ENCODE data around the gene STAT6. TPM values are rescaled to one million over a fixed set of nuclear protein-coding genes. Genes with fewer than 3 reads are reported as not detected.

STAT6 gene
- total and polyA plus RNA-seq, 8 donors, result 137 to 237 (median 173) TPM

- H3K27me3 ChIP-seq, result no peaks in the 10 kb centered on the region
- peaks cover 26 to 63% of the 10 kb centered on the region in 2 donors for H3K4me1 ChIP-seq
- TF ChIP-seq, protein P1, sequence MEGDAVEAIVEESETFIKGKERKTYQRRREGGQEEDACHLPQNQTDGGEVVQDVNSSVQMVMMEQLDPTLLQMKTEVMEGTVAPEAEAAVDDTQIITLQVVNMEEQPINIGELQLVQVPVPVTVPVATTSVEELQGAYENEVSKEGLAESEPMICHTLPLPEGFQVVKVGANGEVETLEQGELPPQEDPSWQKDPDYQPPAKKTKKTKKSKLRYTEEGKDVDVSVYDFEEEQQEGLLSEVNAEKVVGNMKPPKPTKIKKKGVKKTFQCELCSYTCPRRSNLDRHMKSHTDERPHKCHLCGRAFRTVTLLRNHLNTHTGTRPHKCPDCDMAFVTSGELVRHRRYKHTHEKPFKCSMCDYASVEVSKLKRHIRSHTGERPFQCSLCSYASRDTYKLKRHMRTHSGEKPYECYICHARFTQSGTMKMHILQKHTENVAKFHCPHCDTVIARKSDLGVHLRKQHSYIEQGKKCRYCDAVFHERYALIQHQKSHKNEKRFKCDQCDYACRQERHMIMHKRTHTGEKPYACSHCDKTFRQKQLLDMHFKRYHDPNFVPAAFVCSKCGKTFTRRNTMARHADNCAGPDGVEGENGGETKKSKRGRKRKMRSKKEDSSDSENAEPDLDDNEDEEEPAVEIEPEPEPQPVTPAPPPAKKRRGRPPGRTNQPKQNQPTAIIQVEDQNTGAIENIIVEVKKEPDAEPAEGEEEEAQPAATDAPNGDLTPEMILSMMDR (IDR thresholded peaks at IDR 0.05), result no peak
- peaks cover 0 to 90% of the 10 kb centered on the region in 2 donors for H3K36me3 ChIP-seq
- H3K4me3 ChIP-seq, result no peak overlapping the region
- H3K9me3 ChIP-seq, result no peaks in the 10 kb centered on the region
- no peak for ATAC-seq
- intact Hi-C loops (cut with DNase I), result no loop called here
- H3K27ac ChIP-seq, result peak overlapping the region in 1 of 2 donors; percentile 58
- DNase-seq, result no peak
Measured at GRCh38 chr12:57095440-57095839, 15.7 kb downstream of the STAT6 start.

GRCh38 chr12:57094208-57095160, 16.7 kb downstream of the STAT6 start:
- Histone ChIP-seq H3K36me3 (peaks cover 0 to 80% of the 10 kb centered on the region in 2 donors), H3K27me3 (peaks cover 0 to 4% of the 10 kb centered on the region in 2 donors), H3K9me3 (no peaks in the 10 kb centered on the region), H3K4me1 (peaks cover 28 to 64% of the 10 kb centered on the region in 2 donors), H3K4me3 (no peak overlapping the region), H3K27ac (peak overlapping the region; percentile 58 to 69)
- TF ChIP-seq, protein P1 (IDR thresholded peaks at IDR 0.05), result no peak
- DNase-seq (no peak), ATAC-seq (no peak)
- intact Hi-C loops (cut with DNase I), result no loop called here

DNA sequence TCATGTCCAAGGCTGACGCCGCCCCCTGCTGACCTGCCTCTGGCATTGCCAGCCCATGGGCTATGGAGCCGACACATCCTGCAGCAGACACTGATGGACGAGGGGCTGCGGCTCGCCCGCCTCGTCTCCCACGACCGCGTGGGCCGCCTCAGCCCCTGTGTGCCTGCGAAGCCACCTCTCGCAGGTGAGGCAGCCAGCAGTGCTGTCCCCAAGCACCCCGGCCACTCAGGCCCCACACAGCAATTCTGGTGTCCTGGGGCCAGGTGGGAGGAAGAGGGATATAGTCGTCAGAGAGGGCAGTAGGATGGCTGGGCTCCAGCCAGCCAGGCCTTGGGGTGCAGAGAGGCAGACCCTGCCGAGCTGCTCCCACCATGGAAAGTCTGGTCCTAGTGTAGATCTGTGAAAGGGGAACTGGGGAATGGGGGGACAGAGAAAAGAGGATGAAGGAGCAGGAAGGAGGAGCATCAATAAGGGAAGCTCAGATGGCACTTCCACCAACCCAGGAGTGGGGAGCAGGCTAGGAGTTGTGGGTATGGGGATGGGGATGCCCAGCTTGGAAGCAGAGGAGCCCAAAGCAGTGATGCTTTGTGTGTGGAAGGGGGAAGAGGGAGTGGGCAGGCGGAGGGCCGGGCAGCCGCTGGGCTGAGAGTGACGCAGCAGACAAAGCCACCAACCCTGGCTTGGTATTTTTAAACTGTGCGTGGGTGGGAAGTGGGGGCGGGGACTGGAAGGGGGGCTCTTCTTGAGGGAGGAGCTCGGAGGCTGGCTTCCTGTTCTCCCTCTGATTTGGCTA, 17.6 kb downstream of the STAT6 start:
- TF ChIP-seq, protein P1 (IDR thresholded peaks at IDR 0.05), result peak; percentile 31 to 65
- DNase-seq (peak; percentile 38 to 90 (median 76)), ATAC-seq (peak; percentile 42)
- intact Hi-C loops (cut with DNase I), result no loop called here
- H3K4me1 ChIP-seq, result peaks cover 28 to 61% of the 10 kb centered on the region in 2 donors
- H3K9me3 ChIP-seq, result no peaks in the 10 kb centered on the region
- H3K27ac ChIP-seq, result peak overlapping the region; percentile 58 to 69
- H3K36me3 ChIP-seq, result peaks cover 0 to 72% of the 10 kb centered on the region in 2 donors
- H3K27me3 ChIP-seq, result peaks cover 0 to 6% of the 10 kb centered on the region in 2 donors
- no peak overlapping the region for H3K4me3 ChIP-seq

DNA sequence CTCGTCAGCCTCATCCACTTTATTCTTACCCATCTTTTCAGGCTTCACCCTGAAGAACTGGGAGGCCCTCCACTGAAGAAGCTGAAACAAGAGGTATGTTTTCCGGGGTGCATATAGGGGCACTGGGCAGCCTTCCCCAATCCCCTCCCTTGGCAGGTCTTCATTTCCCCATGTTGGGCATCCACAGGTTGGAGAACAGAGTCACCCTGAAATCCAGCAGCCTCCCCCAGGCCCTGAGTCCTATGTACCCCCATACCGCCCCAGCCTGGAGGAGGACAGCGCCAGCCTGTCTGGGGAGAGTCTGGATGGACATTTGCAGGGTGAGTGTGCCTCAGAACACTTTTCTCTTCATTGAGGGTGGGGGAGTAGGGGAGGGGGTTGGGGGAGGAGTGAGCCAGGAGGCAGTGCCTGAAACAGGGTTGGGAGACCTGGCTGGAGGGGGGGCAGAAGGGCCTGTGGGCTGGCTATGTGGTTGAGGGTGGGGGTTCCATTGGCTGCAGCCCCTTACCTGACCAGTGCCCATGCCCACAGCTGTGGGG, 18.2 kb downstream of the STAT6 start:
- H3K4me3 ChIP-seq, result no peak overlapping the region
- peaks cover 28 to 66% of the 10 kb centered on the region in 2 donors for H3K4me1 ChIP-seq
- intact Hi-C loops (cut with DNase I), result no loop called here
- TF ChIP-seq, protein P1 (IDR thresholded peaks at IDR 0.05), result no peak
- H3K9me3 ChIP-seq, result no peaks in the 10 kb centered on the region
- peaks cover 0 to 65% of the 10 kb centered on the region in 2 donors for H3K36me3 ChIP-seq
- peaks cover 0 to 6% of the 10 kb centered on the region in 2 donors for H3K27me3 ChIP-seq
- H3K27ac ChIP-seq, result peak overlapping the region; percentile 23 to 69
- no peak for ATAC-seq
- DNase-seq, result no peak

Measured in left lung (tissue), 10 donors.